K562 (cell line): ENCODE data around the gene ATP6V1F. TPM values are rescaled to one million over a fixed set of nuclear protein-coding genes. Genes with fewer than 3 reads are reported as not detected.
A peak's percentile ranks its signal among the peaks of the same experiment; 100 is the strongest.

Experiments used
- CEBPG ChIP-seq, 3 experiments: fragments of 200-800 bp in 1 of 3; sonication (Bioruptor generic) in 1 of 3; sonication (generic) in 1 of 3; formaldehyde crosslinking in 1 of 3; IDR thresholded peaks in 2 of 3; conservative IDR thresholded peaks in 1 of 3; 2 replicates each; pipeline versions ENCODE4 v1.6.1 to v1.8.0; 2016 to 2022; ENCODE audit warnings: missing compliant biosample characterization in 2 of 3, missing genetic modification characterization in 2 of 3, mild to moderate bottlenecking in 1 of 3, missing genetic modification reagents in 1 of 3
- CHCHD3 ChIP-seq: fragments of 250-450 bp; sonication (Bioruptor Pico); IDR thresholded peaks from 2 replicates; pipeline ENCODE4 v2.1.2; 2022; ENCODE audit warnings: mild to moderate bottlenecking
- CHD2 ChIP-seq: IDR thresholded peaks from 2 replicates; pipeline ENCODE4 v1.6.1; 2011; ENCODE audit warnings: low read depth, low read length
- FOXA1 ChIP-seq: fragments of 450-650 bp; IDR thresholded peaks from 2 replicates; pipeline ENCODE4 v1.6.1; 2016; ENCODE audit warnings: mild to moderate bottlenecking, borderline replicate concordance
- FOXP4 ChIP-seq: sonication (generic); formaldehyde crosslinking; IDR thresholded peaks from 2 replicates; pipeline ENCODE4 v1.8.0; 2022; ENCODE audit warnings: mild to moderate bottlenecking, missing genetic modification reagents, borderline replicate concordance
- HDAC8 ChIP-seq: fragments of 450-650 bp; IDR thresholded peaks from 2 replicates; pipeline ENCODE4 v1.6.1; 2016; ENCODE audit warnings: mild to moderate bottlenecking, missing genetic modification characterization, moderate library complexity, missing compliant biosample characterization
- MTA1 ChIP-seq: fragments of 450-650 bp; IDR thresholded peaks from 2 replicates; pipeline ENCODE4 v1.6.1; 2017; ENCODE audit warnings: borderline replicate concordance
- SIN3A ChIP-seq, 2 experiments: fragments of 150-350 bp in 1 of 2; IDR thresholded peaks; 2 replicates each; pipeline ENCODE4 v1.6.1; 2011 to 2016; ENCODE audit warnings: borderline replicate concordance in 2 of 2, low read depth in 2 of 2, low read length in 2 of 2, mild to moderate bottlenecking in 2 of 2, moderate library complexity in 2 of 2; ENCODE audit not compliant: control insufficient read depth in 1 of 2
- SP2 ChIP-seq: IDR thresholded peaks from 2 replicates; pipeline ENCODE4 v1.6.1; 2011; ENCODE audit warnings: mild to moderate bottlenecking, low read depth, low read length, moderate library complexity; ENCODE audit not compliant: poor library complexity, severe bottlenecking; ENCODE audit errors: extremely low read depth
- STAT6 ChIP-seq: sonication (generic); formaldehyde crosslinking; IDR thresholded peaks from 2 replicates; pipeline ENCODE4 v1.8.1; 2023; ENCODE audit warnings: mild to moderate bottlenecking, missing genetic modification reagents
- TRIM24 ChIP-seq, 2 experiments: fragments of 450-650 bp; IDR thresholded peaks; 2 replicates each; pipeline ENCODE4 v1.6.1; 2016
- U2AF1 ChIP-seq: fragments of 200-400 bp; formaldehyde crosslinking; optimal IDR thresholded peaks from 2 replicates; pipeline ENCODE3; 2017; ENCODE audit warnings: mild to moderate bottlenecking, low read depth, low read length, moderate library complexity
- ZNF224 ChIP-seq: sonication (generic); formaldehyde crosslinking; IDR thresholded peaks from 2 replicates; pipeline ENCODE4 v1.8.0; 2022; ENCODE audit warnings: mild to moderate bottlenecking, missing genetic modification reagents
- ZNF24 ChIP-seq: fragments of 450-650 bp; IDR thresholded peaks from 2 replicates; pipeline ENCODE4 v1.6.1; 2016
- ZNF354B ChIP-seq: fragments of 250-450 bp; sonication (Bioruptor Pico); IDR thresholded peaks from 2 replicates; pipeline ENCODE4 v1.4.0; 2020
- ZNF592 ChIP-seq: fragments of 450-650 bp; IDR thresholded peaks from 2 replicates; pipeline ENCODE4 v1.6.1; 2017; ENCODE audit warnings: antibody characterized with exemption, mild to moderate bottlenecking
- ZNF717 ChIP-seq: fragments of 250-450 bp; sonication (Bioruptor Pico); IDR thresholded peaks from 2 replicates; pipeline ENCODE4 v1.5.0; 2021
- ZNF785 ChIP-seq: fragments of 250-450 bp; sonication (Bioruptor Pico); IDR thresholded peaks from 2 replicates; pipeline ENCODE4 v1.4.0; 2020; ENCODE audit warnings: mild to moderate bottlenecking
- polyA plus RNA-seq, 8 experiments: library from polyadenylated mRNA; depleted of rRNA in 4 of 8; stranded (reverse) in 5 of 8; unstranded in 3 of 8; fragments of >200 nt; fragmentation: Nextera tagmentation in 2 of 8; fragmentation: Illumina TruSeq in 1 of 8; extraction: Ambion mirVana in 2 of 8; extraction: Trizol in 1 of 8; gene quantifications; 2 replicates each; pipeline versions ENCODE4 v1.2.1 to v1.2.3, GENCODE V29; 2011 to 2014; ENCODE audit warnings: inconsistent platforms in 1 of 8, missing spikeins in 1 of 8
- total RNA-seq, 7 experiments: library from RNA; depleted of rRNA in 6 of 7; stranded (reverse); fragments of >200 nt in 6 of 7; fragmentation: Illumina TruSeq in 2 of 7; extraction: Trizol in 2 of 7; gene quantifications; 2 replicates each; pipeline versions ENCODE4 v1.2.1 to v1.2.3, GENCODE V29; 2011 to 2021; ENCODE audit warnings: low replicate concordance in 1 of 7

ATP6V1F gene
- total and polyA plus RNA-seq, 9 of the 15 experiments (the other 6 are each of a cell fraction or from before 2014, with no cell fraction given), result 206 to 1,123 (median 542) TPM

- TF ChIP-seq STAT6 (CRISPR knock-in tag), result 0 out of 2 replicates have a peak, but pooled peaks have one; percentile 66
- peak; percentile 54 for TF ChIP-seq ZNF592
- TF ChIP-seq TRIM24 (IDR thresholded peaks at IDR 0.05), result 0 out of 4 replicates have a peak, but pooled peaks of 1 of the 2 experiments have one; percentile 32
- no peak for TF ChIP-seq CHD2
- no peak for TF ChIP-seq SP2
- no peak for TF ChIP-seq ZNF224 (CRISPR knock-in tag)
- TF ChIP-seq FOXP4 (CRISPR knock-in tag), result peak; percentile 61; the same call in 1 of the 2 replicates
- TF ChIP-seq ZNF354B (CRISPR knock-in tag), result no peak
- TF ChIP-seq ZNF785 (CRISPR knock-in tag), result no peak
- peak; percentile 40; the same call in 1 of the 2 replicates for TF ChIP-seq MTA1
- TF ChIP-seq ZNF24, result peak; percentile 7; the same call in 1 of the 2 replicates
- TF ChIP-seq ZNF717 (CRISPR knock-in tag), result no peak
- TF ChIP-seq HDAC8 (tag), result no peak
- no peak for TF ChIP-seq CEBPG (CRISPR knock-in tag; IDR thresholded peaks at IDR 0.05)
- no peak for TF ChIP-seq CEBPG (tag; conservative IDR thresholded peaks at IDR 0.05 in 1 of 2, IDR thresholded peaks at IDR 0.05 in 1 of 2)
- no peak for TF ChIP-seq FOXA1
- TF ChIP-seq U2AF1, result peak; percentile 82
- TF ChIP-seq CHCHD3 (CRISPR knock-in tag), result no peak
- no peak for TF ChIP-seq SIN3A (IDR thresholded peaks at IDR 0.05; ENCODE audit: borderline replicate concordance in 2 of 2, control insufficient read depth in 1 of 2, low read depth in 2 of 2, low read length in 2 of 2)
Measured at GRCh38 chr7:128830231-128831177, 32.2 kb upstream of the ATP6V1F start, which contains the start of gene FLNC (continued).
